AG09319 (cell line): ENCODE measurements around the gene CTNNA1.

Experiments used
- DNase-seq: peaks from one replicate; pipeline ENCODE4 v3.0.0-alpha.2; 2010; ENCODE audit warnings: low read depth; ENCODE audit errors: extremely low read depth
- CTCF ChIP-seq: IDR thresholded peaks from 2 replicates; pipeline ENCODE4 v1.5.1; 2011; ENCODE audit warnings: low read depth, mild to moderate bottlenecking, inconsistent platforms, low read length, moderate library complexity

The CTNNA1 gene

DNA sequence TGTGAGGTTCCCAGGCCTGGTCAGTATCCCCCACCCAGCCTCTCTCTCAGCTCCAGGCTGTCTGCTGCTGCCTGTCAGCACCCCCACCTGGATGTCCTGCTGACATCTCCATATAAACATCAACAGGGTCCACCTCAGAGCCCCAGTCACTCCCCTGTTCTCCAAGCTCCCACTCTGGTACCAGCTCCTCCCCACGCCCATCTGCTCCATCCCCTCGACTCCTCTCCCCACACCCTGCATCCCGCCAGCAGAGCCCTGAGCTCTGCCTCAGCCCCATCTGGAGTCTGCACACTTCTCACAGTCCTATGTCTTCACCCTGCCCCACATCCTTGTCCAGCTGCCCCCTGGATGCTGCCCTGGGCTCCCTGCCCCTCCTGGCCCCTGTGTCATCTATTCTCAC is 189.6 kb downstream of the CTNNA1 start:
- TF ChIP-seq CTCF, result no peak

DNA sequence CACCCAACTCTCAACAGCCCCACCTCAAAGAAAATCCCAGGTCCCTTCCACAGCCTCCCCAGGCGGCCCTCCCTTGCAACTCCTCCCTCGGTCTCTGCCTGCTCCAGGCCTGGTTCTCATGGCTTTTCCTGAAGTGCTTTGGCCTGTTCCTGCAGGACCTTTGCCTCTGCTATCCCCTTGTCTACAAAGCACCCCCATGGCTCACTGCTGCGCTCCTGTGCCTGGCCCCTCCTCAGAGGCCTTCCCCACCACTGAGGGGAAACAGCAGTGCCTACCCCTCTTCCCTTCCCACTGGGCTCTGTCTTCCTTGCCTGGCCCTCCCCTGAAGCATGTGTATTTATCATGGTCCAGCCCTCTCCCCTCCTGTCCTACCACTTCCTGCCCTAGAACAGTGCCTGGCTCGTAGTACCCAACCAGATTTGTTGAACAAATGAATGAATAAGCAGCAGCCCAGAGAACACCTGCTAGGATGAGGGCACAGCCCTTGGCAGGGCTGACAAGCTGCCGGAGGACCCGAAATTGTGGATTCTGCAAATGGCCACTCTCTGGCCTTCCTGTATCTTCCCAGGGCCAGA is 190.5 kb downstream of the CTNNA1 start:
- DNase-seq, result no peak

More for the DNA sequence above, 189.6 kb downstream of the CTNNA1 start:
- no peak for DNase-seq

GRCh38 chr5:138944527-138945322 is 191.5 kb downstream of the CTNNA1 start:
- DNase-seq, result no peak
- no peak for TF ChIP-seq CTCF

More for the DNA sequence above, 190.5 kb downstream of the CTNNA1 start:
- TF ChIP-seq CTCF, result no peak

DNA sequence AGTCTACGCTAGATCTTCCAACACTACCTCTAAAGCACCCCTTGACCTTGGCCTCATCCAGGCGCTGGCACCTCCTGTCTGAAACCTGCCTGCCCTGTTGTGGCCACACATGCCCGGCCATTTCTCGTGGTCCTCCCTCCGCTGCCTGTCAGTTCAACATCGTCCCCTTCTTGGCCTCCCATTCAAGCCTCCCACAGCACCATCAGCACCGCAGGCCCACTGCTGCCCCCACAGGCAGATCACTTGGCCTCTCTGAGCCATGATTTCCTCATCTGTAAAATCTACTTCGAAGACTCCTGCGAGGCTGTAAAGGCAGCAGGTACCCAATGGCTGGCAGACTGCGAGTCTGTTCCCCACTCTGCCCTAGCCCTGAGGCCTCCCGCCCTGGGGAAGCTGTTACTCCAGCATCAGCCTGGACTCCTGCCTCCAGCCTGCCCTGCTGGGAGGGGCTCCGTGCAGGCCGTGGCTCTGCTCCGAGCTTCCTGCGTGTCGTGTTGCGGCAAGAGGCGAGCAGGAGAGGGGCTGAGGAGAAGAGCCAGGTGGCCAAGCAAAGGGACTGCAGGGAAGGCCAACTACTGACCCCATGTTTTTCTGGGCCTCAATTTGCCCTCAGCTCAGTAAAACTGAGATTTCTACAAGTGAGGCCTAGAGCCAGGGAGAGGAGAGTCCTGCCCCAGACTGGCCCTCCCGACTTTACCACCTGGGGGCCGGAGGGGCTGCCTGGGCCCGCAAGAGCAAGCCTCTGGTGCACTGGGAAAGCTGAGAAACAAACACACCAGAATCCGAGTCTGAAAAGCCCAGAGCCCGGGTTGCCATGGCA is 192.4 kb downstream of the CTNNA1 start:
- DNase-seq, result no peak
- no peak for TF ChIP-seq CTCF

- TF ChIP-seq CTCF, result no peak
- no peak for DNase-seq
Measured at GRCh38 chr5:138946241-138946623, 193.0 kb downstream of the CTNNA1 start.

GRCh38 chr5:138946831-138947560 is 193.8 kb downstream of the CTNNA1 start:
- no peak for TF ChIP-seq CTCF
- no peak for DNase-seq
